ENCODE results near the gene EIF4A3.

DNA sequence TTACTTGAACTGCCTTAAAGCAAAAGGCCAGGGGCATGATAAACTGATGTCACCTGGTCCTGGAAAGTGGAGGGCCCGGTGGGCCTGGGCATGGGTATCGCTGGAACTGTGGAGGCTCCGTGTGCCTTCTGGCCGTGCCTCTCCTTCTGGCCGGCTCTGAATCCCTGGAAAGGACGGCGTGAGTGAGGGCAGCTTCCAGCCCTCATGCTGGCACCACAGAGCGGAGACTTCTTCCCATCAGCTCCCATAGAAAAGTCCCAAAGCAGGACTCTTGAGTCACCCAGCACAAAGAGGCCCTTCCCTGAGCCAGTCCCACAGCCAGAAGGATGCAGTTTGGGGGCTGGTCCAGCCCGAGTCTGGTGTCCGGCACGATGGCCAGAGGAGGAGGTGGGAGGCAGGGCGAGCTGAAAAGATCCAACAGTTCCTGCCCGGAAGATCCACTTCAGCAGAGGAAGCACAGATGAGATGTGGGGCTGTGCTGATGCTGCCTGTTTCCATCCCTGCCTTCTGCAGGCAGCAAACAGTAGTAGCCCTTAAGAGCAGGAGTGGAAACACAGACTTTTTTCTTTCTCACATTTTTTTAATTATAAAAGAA is 37.8 kb downstream of the EIF4A3 start:
- TF ChIP-seq, protein P1, sequence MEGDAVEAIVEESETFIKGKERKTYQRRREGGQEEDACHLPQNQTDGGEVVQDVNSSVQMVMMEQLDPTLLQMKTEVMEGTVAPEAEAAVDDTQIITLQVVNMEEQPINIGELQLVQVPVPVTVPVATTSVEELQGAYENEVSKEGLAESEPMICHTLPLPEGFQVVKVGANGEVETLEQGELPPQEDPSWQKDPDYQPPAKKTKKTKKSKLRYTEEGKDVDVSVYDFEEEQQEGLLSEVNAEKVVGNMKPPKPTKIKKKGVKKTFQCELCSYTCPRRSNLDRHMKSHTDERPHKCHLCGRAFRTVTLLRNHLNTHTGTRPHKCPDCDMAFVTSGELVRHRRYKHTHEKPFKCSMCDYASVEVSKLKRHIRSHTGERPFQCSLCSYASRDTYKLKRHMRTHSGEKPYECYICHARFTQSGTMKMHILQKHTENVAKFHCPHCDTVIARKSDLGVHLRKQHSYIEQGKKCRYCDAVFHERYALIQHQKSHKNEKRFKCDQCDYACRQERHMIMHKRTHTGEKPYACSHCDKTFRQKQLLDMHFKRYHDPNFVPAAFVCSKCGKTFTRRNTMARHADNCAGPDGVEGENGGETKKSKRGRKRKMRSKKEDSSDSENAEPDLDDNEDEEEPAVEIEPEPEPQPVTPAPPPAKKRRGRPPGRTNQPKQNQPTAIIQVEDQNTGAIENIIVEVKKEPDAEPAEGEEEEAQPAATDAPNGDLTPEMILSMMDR (IDR thresholded peaks at IDR 0.05) = no peak
- TF ChIP-seq EP300 (IDR thresholded peaks at IDR 0.05) = no peak

Data from tibial nerve (tissue), 4 donors.